ENCODE measurements around the gene XKR8.

- no peak for TF ChIP-seq CTCF (IDR thresholded peaks at IDR 0.05)
- no peak for TF ChIP-seq POLR2A (IDR thresholded peaks at IDR 0.05)
Measured at GRCh38 chr1:27952147-27952546, 7.6 kb upstream of the XKR8 start.
